Ascending aorta (tissue), 2 donors: ENCODE measurements around the gene KAZN. TPM values are rescaled to one million over a fixed set of nuclear protein-coding genes. Genes with fewer than 3 reads are reported as not detected.

Experiments used
- DNase-seq, 2 donors: peaks; one replicate each; pipeline ENCODE4 v3.0.0-alpha.2; 2019; ENCODE audit warnings: low spot score in 2 of 2
- H3K27ac ChIP-seq, 2 donors: fragments of 200-600 bp; sonication (generic); one replicate each; pipeline ENCODE4 v1.5.1; 2016 to 2017; ENCODE audit warnings: mild to moderate bottlenecking in 1 of 2
- H3K27me3 ChIP-seq: fragments of 200-600 bp; sonication (generic); one replicate; pipeline ENCODE4 v1.5.1; 2017
- H3K36me3 ChIP-seq, 2 donors: fragments of 200-600 bp; sonication (generic); one replicate each; pipeline ENCODE4 v1.5.1; 2016
- H3K4me1 ChIP-seq, 2 donors: fragments of 200-600 bp; sonication (generic); one replicate each; pipeline ENCODE4 v1.5.1; 2016 to 2017; ENCODE audit warnings: mild to moderate bottlenecking in 1 of 2
- H3K4me3 ChIP-seq, 2 donors: fragments of 200-600 bp; sonication (generic); one replicate each; pipeline ENCODE4 v1.5.1; 2016 to 2017; ENCODE audit warnings: mild to moderate bottlenecking in 1 of 2
- H3K9me3 ChIP-seq, 2 donors: fragments of 200-600 bp; sonication (generic); one replicate each; pipeline ENCODE4 v1.5.1; 2016
- intact Hi-C: fragments of 100-400 bp; cut with DNase I; formaldehyde crosslinking; loops from one replicate; pipeline ENCODE4 v1.15.1; 2023
- total RNA-seq: library from RNA; depleted of rRNA; stranded (reverse); fragments of >200 nt; gene quantifications from one replicate; pipeline ENCODE4 v1.1.0, GENCODE V29; 2016
- TF ChIP-seq, protein P1 (sequence below), 3 experiments: fragments of 200-600 bp in 2 of 3; fragments of 450-650 bp in 1 of 3; sonication (generic) in 2 of 3; IDR thresholded peaks; one replicate each; pipeline ENCODE4 v1.5.1; 2016 to 2019; ENCODE audit warnings: antibody characterized with exemption in 3 of 3, mild to moderate bottlenecking in 1 of 3, moderate library complexity in 1 of 3

Gene KAZN
- total RNA-seq, 1 donor from 2014 or later = 58.5 TPM

DNA sequence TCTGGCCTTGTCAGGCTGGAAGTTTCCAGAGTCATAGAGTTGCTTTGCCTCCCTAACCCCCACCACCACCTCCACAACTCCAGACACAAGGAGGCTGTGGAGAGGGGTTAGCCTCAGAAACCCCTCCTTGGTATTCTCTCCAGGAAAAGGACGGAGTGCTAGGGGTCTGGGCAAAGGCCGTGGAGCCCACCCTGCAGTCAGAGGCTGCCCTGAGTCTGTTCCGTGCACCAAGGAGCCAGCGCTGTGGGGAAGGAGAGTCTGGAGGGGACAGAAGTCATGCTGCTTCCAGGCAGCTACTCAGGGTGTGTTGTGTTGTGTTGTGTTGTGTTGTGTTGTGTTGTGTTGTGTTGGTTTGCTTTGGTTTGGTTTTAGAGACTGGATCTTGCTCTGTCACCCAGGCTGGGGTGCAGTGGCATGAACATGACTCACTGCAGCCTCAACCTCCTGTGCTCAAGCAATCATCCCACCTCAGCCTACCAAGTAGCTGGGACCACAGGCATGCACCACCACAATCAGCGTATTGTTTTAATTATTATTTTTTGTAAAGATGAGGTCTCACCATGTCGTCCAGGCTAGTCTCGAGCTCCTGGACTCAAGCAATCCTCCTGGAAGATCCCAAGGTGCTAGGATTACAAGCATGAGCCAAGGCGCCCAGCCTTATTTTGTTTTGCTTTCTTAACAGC, 432.9 kb downstream of the KAZN start:
- Histone ChIP-seq H3K4me1 (peaks cover 4 to 12% of the 10 kb centered on the region in 2 donors), H3K9me3 (no peaks in the 10 kb centered on the region), H3K4me3 (no peak overlapping the region), H3K27ac (no peak overlapping the region), H3K27me3 (no peaks in the 10 kb centered on the region), H3K36me3 (peaks cover 0 to 9% of the 10 kb centered on the region in 2 donors)
- DNase-seq = no peak
- intact Hi-C loops = no loop called here
- TF ChIP-seq, protein P1, sequence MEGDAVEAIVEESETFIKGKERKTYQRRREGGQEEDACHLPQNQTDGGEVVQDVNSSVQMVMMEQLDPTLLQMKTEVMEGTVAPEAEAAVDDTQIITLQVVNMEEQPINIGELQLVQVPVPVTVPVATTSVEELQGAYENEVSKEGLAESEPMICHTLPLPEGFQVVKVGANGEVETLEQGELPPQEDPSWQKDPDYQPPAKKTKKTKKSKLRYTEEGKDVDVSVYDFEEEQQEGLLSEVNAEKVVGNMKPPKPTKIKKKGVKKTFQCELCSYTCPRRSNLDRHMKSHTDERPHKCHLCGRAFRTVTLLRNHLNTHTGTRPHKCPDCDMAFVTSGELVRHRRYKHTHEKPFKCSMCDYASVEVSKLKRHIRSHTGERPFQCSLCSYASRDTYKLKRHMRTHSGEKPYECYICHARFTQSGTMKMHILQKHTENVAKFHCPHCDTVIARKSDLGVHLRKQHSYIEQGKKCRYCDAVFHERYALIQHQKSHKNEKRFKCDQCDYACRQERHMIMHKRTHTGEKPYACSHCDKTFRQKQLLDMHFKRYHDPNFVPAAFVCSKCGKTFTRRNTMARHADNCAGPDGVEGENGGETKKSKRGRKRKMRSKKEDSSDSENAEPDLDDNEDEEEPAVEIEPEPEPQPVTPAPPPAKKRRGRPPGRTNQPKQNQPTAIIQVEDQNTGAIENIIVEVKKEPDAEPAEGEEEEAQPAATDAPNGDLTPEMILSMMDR (IDR thresholded peaks at IDR 0.05) = no peak

DNA sequence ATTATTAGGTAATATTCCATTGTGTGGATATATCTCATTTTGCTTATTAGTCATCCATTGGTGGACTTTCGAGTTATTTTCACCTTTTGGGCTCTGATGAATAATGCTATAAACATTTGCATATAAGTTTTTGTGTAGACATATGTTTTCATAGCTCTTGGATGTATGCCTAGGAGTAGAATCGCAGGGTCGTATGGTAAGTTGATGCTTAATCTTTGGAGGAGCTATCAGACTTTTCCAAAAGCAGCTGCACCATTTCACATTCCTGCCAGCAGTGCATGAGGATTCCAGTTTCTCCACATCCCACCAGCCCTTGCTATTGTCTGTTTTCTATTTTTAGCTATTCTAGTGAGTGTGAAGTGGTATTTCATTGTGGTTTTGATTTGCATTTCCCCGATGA, 434.8 kb downstream of the KAZN start:
- intact Hi-C loops = no loop called here
- peaks cover 0 to 6% of the 10 kb centered on the region in 2 donors for H3K4me1 ChIP-seq
- no peaks in the 10 kb centered on the region for H3K9me3 ChIP-seq
- H3K27ac ChIP-seq = no peak overlapping the region
- no peak for DNase-seq
- H3K36me3 ChIP-seq = peaks cover 0 to 14% of the 10 kb centered on the region in 2 donors
- no peaks in the 10 kb centered on the region for H3K27me3 ChIP-seq
- H3K4me3 ChIP-seq = no peak overlapping the region
- TF ChIP-seq, protein P1 (IDR thresholded peaks at IDR 0.05) = no peak

DNA sequence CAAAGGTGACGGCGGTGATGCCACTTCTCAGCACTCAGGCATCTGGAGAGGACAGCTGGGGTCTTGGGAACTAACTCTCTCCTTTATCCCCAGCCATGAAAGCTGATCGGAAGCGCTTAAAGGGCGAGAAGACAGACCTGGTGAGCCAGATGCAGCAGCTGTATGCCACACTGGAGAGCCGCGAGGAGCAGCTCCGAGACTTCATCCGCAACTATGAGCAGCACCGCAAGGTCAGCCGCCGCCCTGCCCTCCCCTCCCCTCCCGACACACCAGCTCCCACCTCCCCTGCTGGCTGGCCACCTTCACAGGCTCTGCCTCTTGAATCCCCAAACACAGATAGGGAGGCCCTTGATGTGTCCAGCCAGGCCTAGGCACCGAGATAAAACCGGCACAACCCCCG, 436.2 kb downstream of the KAZN start:
- no peaks in the 10 kb centered on the region for H3K9me3 ChIP-seq
- TF ChIP-seq, protein P1 (IDR thresholded peaks at IDR 0.05) = no peak
- no peaks in the 10 kb centered on the region for H3K27me3 ChIP-seq
- H3K4me1 ChIP-seq = no peaks in the 10 kb centered on the region
- no peak for DNase-seq
- H3K4me3 ChIP-seq = no peak overlapping the region
- intact Hi-C loops = no loop called here
- H3K27ac ChIP-seq = no peak overlapping the region
- H3K36me3 ChIP-seq = peaks cover 0 to 14% of the 10 kb centered on the region in 2 donors

DNA sequence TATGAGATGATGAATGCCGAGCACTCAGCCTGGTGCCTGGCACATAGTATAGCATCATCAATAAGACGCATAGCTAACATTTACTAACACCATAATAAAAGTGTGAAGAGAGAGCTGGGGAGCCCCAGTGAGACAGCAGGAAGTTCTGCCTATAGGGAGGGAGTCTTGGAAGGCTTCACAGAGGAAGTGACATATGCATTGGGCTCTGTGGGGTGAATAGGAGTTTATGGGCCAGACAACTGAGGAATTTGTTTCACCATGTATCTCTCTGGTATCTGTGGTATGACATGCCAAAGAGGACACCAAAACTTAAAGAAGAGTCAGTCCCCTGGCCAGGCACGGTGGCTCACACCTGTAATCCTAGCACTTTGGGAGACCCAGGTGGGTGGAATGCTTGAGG, 436.8 kb downstream of the KAZN start:
- H3K27ac ChIP-seq = no peak overlapping the region
- H3K36me3 ChIP-seq = peaks cover 0 to 14% of the 10 kb centered on the region in 2 donors
- no peak for DNase-seq
- no peaks in the 10 kb centered on the region for H3K27me3 ChIP-seq
- intact Hi-C loops = no loop called here
- H3K9me3 ChIP-seq = no peaks in the 10 kb centered on the region
- H3K4me3 ChIP-seq = no peak overlapping the region
- TF ChIP-seq, protein P1 (IDR thresholded peaks at IDR 0.05) = no peak
- H3K4me1 ChIP-seq = no peaks in the 10 kb centered on the region

DNA sequence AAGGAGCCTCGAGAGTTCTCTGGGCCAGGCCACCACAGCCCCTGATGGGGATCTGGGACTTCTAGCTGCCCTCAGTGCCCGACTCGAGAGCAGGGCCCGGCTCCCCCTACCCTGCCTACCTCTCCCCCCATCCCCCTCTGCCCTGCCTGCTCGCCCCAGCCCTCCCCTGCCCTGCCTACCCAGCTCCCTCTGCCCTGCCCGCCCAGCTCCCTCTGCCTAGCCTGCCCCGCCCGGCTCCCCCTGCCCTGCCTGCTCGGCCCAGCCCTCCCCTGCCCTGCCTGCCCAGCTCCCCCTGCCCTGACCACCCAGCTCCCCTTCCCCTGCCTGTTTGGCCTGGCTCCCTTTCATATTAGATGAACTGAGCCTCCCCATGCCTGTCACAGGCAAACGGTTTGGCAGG, 437.6 kb downstream of the KAZN start:
- no peaks in the 10 kb centered on the region for H3K27me3 ChIP-seq
- no peak overlapping the region for H3K27ac ChIP-seq
- no peak overlapping the region for H3K4me3 ChIP-seq
- H3K36me3 ChIP-seq = peaks cover 0 to 14% of the 10 kb centered on the region in 2 donors
- DNase-seq = no peak
- H3K4me1 ChIP-seq = no peaks in the 10 kb centered on the region
- TF ChIP-seq, protein P1 (IDR thresholded peaks at IDR 0.05) = no peak
- intact Hi-C loops = no loop called here
- H3K9me3 ChIP-seq = no peaks in the 10 kb centered on the region
